K562 (cell line): ENCODE measurements around the gene POLA1. TPM values are rescaled to one million over a fixed set of nuclear protein-coding genes. Genes with fewer than 3 reads are reported as not detected.

Experiments
- ELK1 ChIP-seq: sonication (generic); formaldehyde crosslinking; IDR thresholded peaks from 2 replicates; pipeline ENCODE4 v1.8.1; 2022; ENCODE audit warnings: missing genetic modification reagents
- FUS ChIP-seq: fragments of 200-400 bp; formaldehyde crosslinking; optimal IDR thresholded peaks from 2 replicates; pipeline ENCODE3; 2017; ENCODE audit warnings: low read depth, low read length
- KAT7 ChIP-seq: sonication (generic); formaldehyde crosslinking; IDR thresholded peaks from 2 replicates; pipeline ENCODE4 v1.8.0; 2022; ENCODE audit warnings: missing genetic modification reagents, mild to moderate bottlenecking, borderline replicate concordance
- NEUROD1 ChIP-seq: fragments of 150-350 bp; IDR thresholded peaks from 2 replicates; pipeline ENCODE4 v1.6.1; 2014; ENCODE audit warnings: borderline replicate concordance, low read length, low read depth; ENCODE audit not compliant: partially characterized antibody
- NR1H2 ChIP-seq: sonication (generic); formaldehyde crosslinking; IDR thresholded peaks from 2 replicates; pipeline ENCODE4 v1.4.0; 2020; ENCODE audit warnings: mild to moderate bottlenecking, missing genetic modification reagents
- NUFIP1 ChIP-seq: fragments of 450-650 bp; IDR thresholded peaks from 2 replicates; pipeline ENCODE4 v1.6.1; 2018; ENCODE audit not compliant: partially characterized antibody
- PHB ChIP-seq: fragments of 250-450 bp; sonication (Bioruptor Pico); IDR thresholded peaks from 2 replicates; pipeline ENCODE4 v1.5.0; 2021
- PRMT5 ChIP-seq: sonication (generic); formaldehyde crosslinking; IDR thresholded peaks from 2 replicates; pipeline ENCODE4 v1.5.0; 2020; ENCODE audit warnings: missing genetic modification reagents
- RBM17 ChIP-seq: fragments of 200-400 bp; formaldehyde crosslinking; IDR thresholded peaks from 2 replicates; pipeline ENCODE4 v1.6.1; 2017; ENCODE audit warnings: low read depth, mild to moderate bottlenecking, low read length, borderline replicate concordance
- RBM22 ChIP-seq: fragments of 200-400 bp; formaldehyde crosslinking; IDR thresholded peaks from 2 replicates; pipeline ENCODE4 v1.6.1; 2018; ENCODE audit warnings: low read length, low read depth; ENCODE audit not compliant: poor library complexity, severe bottlenecking
- UBTF ChIP-seq, 2 experiments: IDR thresholded peaks; 2 replicates each; pipeline ENCODE4 v1.6.1; 2012; ENCODE audit warnings: improper control_type of control experiment in 2 of 2, low read depth in 2 of 2, low read length in 2 of 2, borderline replicate concordance in 1 of 2
- XRCC5 ChIP-seq: fragments of 200-400 bp; formaldehyde crosslinking; IDR thresholded peaks from 2 replicates; pipeline ENCODE4 v1.6.1; 2017; ENCODE audit warnings: low read depth, mild to moderate bottlenecking, low read length
- ZC3H4 ChIP-seq: sonication (generic); formaldehyde crosslinking; IDR thresholded peaks from 2 replicates; pipeline ENCODE4 v1.9.0; 2021; ENCODE audit warnings: missing genetic modification reagents, borderline replicate concordance
- ZFX ChIP-seq: sonication (generic); formaldehyde crosslinking; IDR thresholded peaks from 2 replicates; pipeline ENCODE4 v1.8.0; 2022; ENCODE audit warnings: mild to moderate bottlenecking, missing genetic modification reagents, moderate library complexity
- ZNF589 ChIP-seq: fragments of 200-800 bp; sonication (Bioruptor generic); IDR thresholded peaks from 2 replicates; pipeline ENCODE4 v1.6.1; 2016; ENCODE audit warnings: low read depth, missing genetic modification characterization, missing compliant biosample characterization
- ZNF668 ChIP-seq: fragments of 250-450 bp; sonication (Bioruptor Pico); IDR thresholded peaks from 2 replicates; pipeline ENCODE4 v1.8.0; 2022; ENCODE audit warnings: mild to moderate bottlenecking, inconsistent platforms
- ZNF77 ChIP-seq: fragments of 250-450 bp; sonication (Bioruptor Pico); IDR thresholded peaks from 2 replicates; pipeline ENCODE4 v1.5.0; 2020
- polyA plus RNA-seq, 8 experiments: library from polyadenylated mRNA; depleted of rRNA in 4 of 8; stranded (reverse) in 5 of 8; unstranded in 3 of 8; fragments of >200 nt; fragmentation: Nextera tagmentation in 2 of 8; fragmentation: Illumina TruSeq in 1 of 8; extraction: Ambion mirVana in 2 of 8; extraction: Trizol in 1 of 8; gene quantifications; 2 replicates each; pipeline versions ENCODE4 v1.2.1 to v1.2.3, GENCODE V29; 2011 to 2014; ENCODE audit warnings: inconsistent platforms in 1 of 8, missing spikeins in 1 of 8
- total RNA-seq, 7 experiments: library from RNA; depleted of rRNA in 6 of 7; stranded (reverse); fragments of >200 nt in 6 of 7; fragmentation: Illumina TruSeq in 2 of 7; extraction: Trizol in 2 of 7; gene quantifications; 2 replicates each; pipeline versions ENCODE4 v1.2.1 to v1.2.3, GENCODE V29; 2011 to 2021; ENCODE audit warnings: low replicate concordance in 1 of 7
- TF ChIP-seq, protein P1 (sequence below): fragments of 450-650 bp; IDR thresholded peaks from 2 replicates; pipeline ENCODE4 v1.6.1; 2016; ENCODE audit warnings: mild to moderate bottlenecking
- TF ChIP-seq, protein P2 (sequence below): fragments of 250-450 bp; sonication (Bioruptor Pico); IDR thresholded peaks from 2 replicates; pipeline ENCODE4 v1.6.1; 2021; ENCODE audit warnings: mild to moderate bottlenecking

POLA1 gene
- total and polyA plus RNA-seq, 9 of the 15 experiments (the other 6 are each of a cell fraction or from before 2014, with no cell fraction given): 8.6 to 48.4 (median 27.4) TPM

GRCh38 chrX:24693453-24694202 is at the start of gene POLA1 (continued):
- no peak for TF ChIP-seq NR1H2 (CRISPR knock-in tag)
- TF ChIP-seq ZNF77 (CRISPR knock-in tag): no peak
- no peak for TF ChIP-seq FUS
- no peak for TF ChIP-seq PRMT5 (CRISPR knock-in tag)
- TF ChIP-seq RBM22: no peak
- TF ChIP-seq ZC3H4: no peak
- no peak for TF ChIP-seq NEUROD1
- no peak for TF ChIP-seq NUFIP1
- no peak for TF ChIP-seq ELK1 (CRISPR knock-in tag)
- TF ChIP-seq, protein P1, sequence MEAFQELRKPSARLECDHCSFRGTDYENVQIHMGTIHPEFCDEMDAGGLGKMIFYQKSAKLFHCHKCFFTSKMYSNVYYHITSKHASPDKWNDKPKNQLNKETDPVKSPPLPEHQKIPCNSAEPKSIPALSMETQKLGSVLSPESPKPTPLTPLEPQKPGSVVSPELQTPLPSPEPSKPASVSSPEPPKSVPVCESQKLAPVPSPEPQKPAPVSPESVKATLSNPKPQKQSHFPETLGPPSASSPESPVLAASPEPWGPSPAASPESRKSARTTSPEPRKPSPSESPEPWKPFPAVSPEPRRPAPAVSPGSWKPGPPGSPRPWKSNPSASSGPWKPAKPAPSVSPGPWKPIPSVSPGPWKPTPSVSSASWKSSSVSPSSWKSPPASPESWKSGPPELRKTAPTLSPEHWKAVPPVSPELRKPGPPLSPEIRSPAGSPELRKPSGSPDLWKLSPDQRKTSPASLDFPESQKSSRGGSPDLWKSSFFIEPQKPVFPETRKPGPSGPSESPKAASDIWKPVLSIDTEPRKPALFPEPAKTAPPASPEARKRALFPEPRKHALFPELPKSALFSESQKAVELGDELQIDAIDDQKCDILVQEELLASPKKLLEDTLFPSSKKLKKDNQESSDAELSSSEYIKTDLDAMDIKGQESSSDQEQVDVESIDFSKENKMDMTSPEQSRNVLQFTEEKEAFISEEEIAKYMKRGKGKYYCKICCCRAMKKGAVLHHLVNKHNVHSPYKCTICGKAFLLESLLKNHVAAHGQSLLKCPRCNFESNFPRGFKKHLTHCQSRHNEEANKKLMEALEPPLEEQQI: no peak
- no peak for TF ChIP-seq UBTF (IDR thresholded peaks at IDR 0.05; ENCODE audit: borderline replicate concordance in 1 of 2, low read depth in 2 of 2, low read length in 2 of 2)
- no peak for TF ChIP-seq ZNF668 (CRISPR knock-in tag)
- peak; percentile 93 for TF ChIP-seq XRCC5
- TF ChIP-seq, protein P2, sequence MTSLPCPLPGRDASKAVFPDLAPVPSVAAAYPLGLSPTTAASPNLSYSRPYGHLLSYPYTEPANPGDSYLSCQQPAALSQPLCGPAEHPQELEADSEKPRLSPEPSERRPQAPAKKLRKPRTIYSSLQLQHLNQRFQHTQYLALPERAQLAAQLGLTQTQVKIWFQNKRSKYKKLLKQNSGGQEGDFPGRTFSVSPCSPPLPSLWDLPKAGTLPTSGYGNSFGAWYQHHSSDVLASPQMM (CRISPR knock-in tag): no peak
- TF ChIP-seq KAT7 (CRISPR knock-in tag): no peak; the same call in 1 of the 2 replicates
- TF ChIP-seq PHB (CRISPR knock-in tag): no peak
- peak; percentile 66 for TF ChIP-seq ZFX (CRISPR knock-in tag)
- TF ChIP-seq RBM17: no peak
- TF ChIP-seq ZNF589: no peak
